Activated naive CD4-positive, alpha-beta T cell treated with anti-CD3 and anti-CD28 coated beads, Interleukin-2, amount 50 U/mL, for 72 hours (primary cell): ENCODE measurements around the gene ATOH8. TPM values are rescaled to one million over a fixed set of nuclear protein-coding genes. Genes with fewer than 3 reads are reported as not detected.
"Not testable (repeated sequence)": the region's sequence is repeated elsewhere in the genome, so short reads cannot be mapped to it uniquely, and the experiment has no call there.

Experiments
- ATAC-seq, 2 donors: fragments of 150-1000 bp; cut with Tn5 transposase; 2 replicates each; pipeline ENCODE4 v1.10.0; 2021; ENCODE audit warnings: mild to moderate bottlenecking in 2 of 2, moderate library complexity in 2 of 2
- DNase-seq, 2 donors: peaks; one replicate each; pipeline ENCODE4 v3.0.0; 2021 to 2022; ENCODE audit warnings: low spot score in 2 of 2
- H3K27ac Mint-ChIP-seq, 2 donors: one replicate each; pipeline ENCODE4 v1.8.0; 2022; ENCODE audit warnings: mild to moderate bottlenecking in 2 of 2, mixed read lengths in 2 of 2
- H3K36me3 Mint-ChIP-seq, 2 donors: one replicate each; pipeline ENCODE4 v1.8.0; 2022; ENCODE audit warnings: mixed read lengths in 2 of 2
- H3K9me3 Mint-ChIP-seq, 2 donors: one replicate each; pipeline ENCODE4 v1.8.0; 2022; ENCODE audit warnings: mixed read lengths in 2 of 2
- total RNA-seq, 2 donors: library from RNA; stranded (reverse); gene quantifications; one replicate each; pipeline ENCODE4 v1.2.3, GENCODE V29; 2022

Gene ATOH8
- total RNA-seq, 2 donors from 2014 or later = not detected

- DNase-seq (no peak), ATAC-seq (no peak)
- no peak overlapping the region for H3K27ac Mint-ChIP-seq
- no peaks in the 10 kb centered on the region for H3K9me3 Mint-ChIP-seq
- no peaks in the 10 kb centered on the region for H3K36me3 Mint-ChIP-seq
Measured at GRCh38 chr2:85810371-85811179, 56.8 kb downstream of the ATOH8 start.

GRCh38 chr2:85811180-85812093 is 57.6 kb downstream of the ATOH8 start:
- Mint-ChIP-seq H3K27ac (no peak overlapping the region), H3K36me3 (no peaks in the 10 kb centered on the region), H3K9me3 (no peaks in the 10 kb centered on the region)
- DNase-seq = no peak
- no peak for ATAC-seq

DNA sequence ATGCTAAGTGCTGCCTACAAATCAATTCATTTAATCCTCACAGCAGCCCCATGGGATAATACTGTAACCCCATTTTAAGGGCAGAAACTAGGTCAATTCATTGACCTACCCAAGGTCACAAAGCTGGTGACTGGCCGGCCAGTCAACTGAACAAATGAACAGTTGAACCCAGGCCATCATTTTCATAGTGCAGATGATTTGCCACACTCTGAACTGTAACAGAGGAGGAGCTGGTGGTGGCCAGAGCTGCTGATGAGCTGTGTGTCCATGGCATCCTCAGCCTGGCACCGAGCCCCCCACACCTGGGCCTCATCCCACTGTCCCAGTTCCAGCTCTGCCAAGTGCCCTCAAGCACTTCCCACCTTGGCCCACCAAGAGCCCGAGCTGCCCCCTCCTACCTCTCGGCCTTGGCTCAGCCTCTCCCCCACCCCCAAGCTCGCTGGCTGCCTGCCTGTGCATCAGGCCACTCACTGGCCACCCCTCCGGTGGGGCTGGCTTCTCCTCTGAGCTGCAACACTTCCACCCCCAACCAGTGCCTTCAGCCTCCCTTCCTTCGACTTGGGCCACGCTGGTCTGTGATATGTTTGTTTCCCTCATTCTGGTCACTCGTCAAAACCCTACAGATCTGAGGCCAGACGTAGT is 58.4 kb downstream of the ATOH8 start:
- no peak for ATAC-seq
- Mint-ChIP-seq H3K9me3 (no peaks in the 10 kb centered on the region), H3K27ac (no peak overlapping the region), H3K36me3 (no peaks in the 10 kb centered on the region)
- no peak for DNase-seq

GRCh38 chr2:85813211-85813981 is 59.6 kb downstream of the ATOH8 start:
- Mint-ChIP-seq H3K36me3 (no peaks in the 10 kb centered on the region), H3K27ac (no peak overlapping the region), H3K9me3 (no peaks in the 10 kb centered on the region)
- ATAC-seq (no peak), DNase-seq (no peak)

- no peaks in the 10 kb centered on the region for H3K9me3 Mint-ChIP-seq
- no peaks in the 10 kb centered on the region for H3K36me3 Mint-ChIP-seq
- peak; percentile 76 to 90 for DNase-seq
- peak overlapping the region in 1 of 2 donors; percentile 38 for H3K27ac Mint-ChIP-seq
- ATAC-seq = peak; percentile 94 to 95
Measured at GRCh38 chr2:85813982-85814801, 60.4 kb downstream of the ATOH8 start.

DNA sequence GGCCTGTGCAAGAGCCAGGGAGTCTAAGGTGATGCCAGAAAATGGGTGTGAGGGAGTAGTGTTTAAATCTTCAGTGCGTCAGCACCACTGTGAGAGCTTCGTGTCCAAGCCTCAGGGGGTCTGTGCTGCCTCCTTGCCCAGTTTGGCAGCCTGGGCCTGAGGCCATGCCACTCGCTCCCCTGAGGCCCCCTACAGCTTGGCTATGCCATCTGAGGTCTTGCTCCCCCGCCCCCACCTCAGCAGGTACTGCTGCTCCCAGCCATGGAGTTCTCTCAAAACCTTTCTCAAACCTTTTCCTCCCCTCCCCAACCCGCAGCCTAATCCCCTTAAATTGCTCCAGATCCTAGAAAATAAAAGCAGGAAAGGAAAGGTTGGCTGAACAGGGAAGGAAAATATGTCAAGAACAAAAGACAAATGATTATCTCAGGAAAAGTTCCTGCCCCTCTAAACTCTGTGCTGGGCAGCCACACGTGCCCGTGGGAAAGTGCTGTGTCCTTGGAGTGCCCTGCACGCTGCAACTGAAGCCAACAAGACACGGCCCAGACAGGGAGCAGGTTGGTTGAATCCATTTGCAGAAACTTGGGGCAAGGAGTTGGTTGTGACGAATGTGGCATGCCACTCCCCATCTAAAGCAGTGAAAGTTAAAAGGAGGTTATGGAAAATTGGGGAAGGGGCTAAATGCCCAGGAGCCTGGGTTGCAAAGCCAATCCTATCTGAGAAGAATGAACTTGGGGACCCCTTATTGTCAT is 61.2 kb downstream of the ATOH8 start:
- ATAC-seq (peak in 1 of 2 donors; percentile 9), DNase-seq (no peak)
- no peaks in the 10 kb centered on the region for H3K36me3 Mint-ChIP-seq
- no peak overlapping the region for H3K27ac Mint-ChIP-seq
- H3K9me3 Mint-ChIP-seq = no peaks in the 10 kb centered on the region

GRCh38 chr2:85819811-85820510 is 66.2 kb downstream of the ATOH8 start:
- Mint-ChIP-seq H3K27ac (no peak overlapping the region), H3K36me3 (no peaks in the 10 kb centered on the region), H3K9me3 (no peaks in the 10 kb centered on the region)
- ATAC-seq (no peak), DNase-seq (no peak)

- ATAC-seq (no peak), DNase-seq (no peak)
- Mint-ChIP-seq H3K27ac (no peak overlapping the region), H3K36me3 (no peaks in the 10 kb centered on the region), H3K9me3 (no peaks in the 10 kb centered on the region)
Measured at GRCh38 chr2:85822766-85823165, 69.0 kb downstream of the ATOH8 start.

DNA sequence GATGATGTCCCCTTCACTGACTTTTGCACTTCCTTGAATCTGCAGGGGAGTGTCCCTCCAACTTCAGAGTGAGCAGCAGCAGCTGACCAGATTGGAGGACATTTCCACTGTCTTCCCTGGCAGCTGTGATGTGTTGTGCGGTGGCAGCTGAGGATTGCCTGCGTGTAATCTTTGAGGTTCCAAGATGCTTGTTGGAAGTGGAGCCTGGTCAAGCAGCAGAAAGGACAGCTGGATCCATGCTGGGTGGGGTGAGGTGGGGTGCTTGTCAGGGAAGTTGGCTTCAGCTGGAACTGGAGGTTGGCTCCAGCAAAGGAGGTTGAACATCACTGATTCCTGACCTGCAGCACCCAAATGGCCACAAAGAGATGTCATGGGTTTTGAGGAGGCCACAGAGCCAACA is 70.2 kb downstream of the ATOH8 start:
- Mint-ChIP-seq H3K9me3 (no peaks in the 10 kb centered on the region), H3K36me3 (no peaks in the 10 kb centered on the region), H3K27ac (no peak overlapping the region)
- ATAC-seq (no peak), DNase-seq (peak in 1 of 2 donors; percentile 46)

- peak; percentile 91 to 95 for ATAC-seq
- Mint-ChIP-seq H3K27ac (peak overlapping the region in 1 of 2 donors; percentile 32), H3K36me3 (no peaks in the 10 kb centered on the region)
Measured at GRCh38 chr2:85826990-85827878, 73.4 kb downstream of the ATOH8 start.

GRCh38 chr2:85827879-85828569 is 74.2 kb downstream of the ATOH8 start:
- Mint-ChIP-seq H3K36me3 (no peaks in the 10 kb centered on the region), H3K27ac (peak overlapping the region; percentile 32 to 79), H3K9me3 (no peaks in the 10 kb centered on the region)
- DNase-seq (peak in 1 of 2 donors; percentile 43), ATAC-seq (no peak)

More at GRCh38 chr2:85826990-85827878, 73.4 kb downstream of the ATOH8 start:
- DNase-seq = peak; percentile 72 to 86
- H3K9me3 Mint-ChIP-seq = no peaks in the 10 kb centered on the region

GRCh38 chr2:85828725-85829124 is 74.9 kb downstream of the ATOH8 start:
- ATAC-seq = no peak

DNA sequence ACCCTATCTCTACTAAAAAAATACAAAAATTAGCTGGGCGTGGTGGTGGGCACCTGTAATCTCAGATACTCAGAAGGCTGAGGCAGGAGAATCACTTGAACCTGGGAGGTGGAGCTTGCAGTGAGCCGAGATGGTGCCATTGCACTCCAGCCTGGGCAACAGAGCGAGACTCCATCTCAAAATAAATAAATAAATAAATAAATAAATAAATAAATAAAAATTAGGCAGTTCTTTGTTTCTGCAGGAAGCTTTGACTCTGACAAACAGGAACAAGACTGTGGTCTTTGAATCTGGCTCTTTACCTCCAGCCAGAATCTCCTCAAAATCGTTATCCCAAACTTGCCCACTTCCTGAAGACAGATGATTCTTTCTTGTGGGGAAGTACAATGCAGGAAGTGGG is 75.6 kb downstream of the ATOH8 start:
- ATAC-seq = not testable (repeated sequence)

More at GRCh38 chr2:85828725-85829124, 74.9 kb downstream of the ATOH8 start:
- peak in 1 of 2 donors; percentile 26 for DNase-seq
- Mint-ChIP-seq H3K36me3 (no peaks in the 10 kb centered on the region), H3K9me3 (no peaks in the 10 kb centered on the region), H3K27ac (no peak overlapping the region)

More for the DNA sequence above, 75.6 kb downstream of the ATOH8 start:
- not testable (repeated sequence) for H3K36me3 Mint-ChIP-seq, H3K27ac Mint-ChIP-seq, DNase-seq, H3K9me3 Mint-ChIP-seq
